Stimulated activated CD4-positive, alpha-beta T cell treated with anti-CD3 and anti-CD28 coated beads, Interleukin-12 subunit alpha, Interleukin-12 subunit beta, amount 100 ng/mL, for 4 hours (primary cell): ENCODE data around the gene PELI1.

Experiments
- DNase-seq: peaks from one replicate; pipeline ENCODE4 v3.0.0-alpha.2; 2020

Gene PELI1, protein sequence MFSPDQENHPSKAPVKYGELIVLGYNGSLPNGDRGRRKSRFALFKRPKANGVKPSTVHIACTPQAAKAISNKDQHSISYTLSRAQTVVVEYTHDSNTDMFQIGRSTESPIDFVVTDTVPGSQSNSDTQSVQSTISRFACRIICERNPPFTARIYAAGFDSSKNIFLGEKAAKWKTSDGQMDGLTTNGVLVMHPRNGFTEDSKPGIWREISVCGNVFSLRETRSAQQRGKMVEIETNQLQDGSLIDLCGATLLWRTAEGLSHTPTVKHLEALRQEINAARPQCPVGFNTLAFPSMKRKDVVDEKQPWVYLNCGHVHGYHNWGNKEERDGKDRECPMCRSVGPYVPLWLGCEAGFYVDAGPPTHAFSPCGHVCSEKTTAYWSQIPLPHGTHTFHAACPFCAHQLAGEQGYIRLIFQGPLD

GRCh38 chr2:64144057-64145013 is at the start of gene PELI1:
TSS of gene PELI1 (minus strand) at chr2:64144420. CDS start at chr2:64108310, 36,110 bp downstream.
- peak; percentile 92 for DNase-seq

- no peak for DNase-seq
Observed at GRCh38 chr2:64193491-64193890, 49.3 kb upstream of the PELI1 start.

DNA sequence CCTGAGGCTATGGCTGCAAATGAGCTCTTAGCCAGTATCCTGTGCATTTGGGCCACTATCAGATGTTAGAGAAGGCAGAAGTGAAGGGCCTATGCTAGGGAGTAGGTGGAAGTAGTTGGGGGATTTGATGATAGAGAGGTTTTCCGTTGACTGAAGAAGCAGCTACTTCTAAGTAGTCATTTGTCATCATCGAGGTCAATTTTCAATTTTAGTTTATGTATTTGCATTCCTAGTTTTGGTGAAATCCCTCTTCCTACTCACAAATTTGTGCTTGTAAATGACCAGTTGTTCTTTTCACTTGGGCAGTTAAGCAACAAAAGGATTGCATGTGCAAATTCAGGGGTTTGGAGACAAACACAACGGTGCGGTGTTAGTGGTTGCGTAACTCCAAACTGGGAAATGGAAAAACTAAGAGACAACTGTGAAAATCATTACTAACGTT is 48.5 kb upstream of the PELI1 start:
- DNase-seq = no peak

- no peak for DNase-seq
Observed at GRCh38 chr2:64192125-64192479, 47.9 kb upstream of the PELI1 start.

- no peak for DNase-seq
Observed at GRCh38 chr2:64189586-64189985, 45.4 kb upstream of the PELI1 start.

DNA sequence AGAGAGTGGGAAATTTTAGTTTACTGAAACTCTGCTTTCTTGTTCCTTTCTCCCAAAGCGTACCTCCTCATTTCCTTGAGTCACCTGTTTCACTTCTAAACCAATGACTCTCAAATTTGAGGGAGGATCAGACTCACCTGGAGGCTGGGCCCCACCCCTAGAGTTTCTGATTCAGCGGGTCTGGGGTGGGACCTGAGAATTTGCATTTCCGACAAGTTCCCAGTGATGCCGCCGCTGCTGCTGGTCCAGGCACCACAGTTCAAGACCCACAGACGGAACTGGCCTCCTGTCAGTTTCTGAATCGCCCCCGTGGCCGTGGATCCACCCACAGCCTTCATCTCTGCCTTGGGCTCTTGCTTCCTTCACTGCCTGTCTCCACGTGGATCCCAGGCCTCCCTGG is 44.9 kb upstream of the PELI1 start:
- DNase-seq = no peak

DNA sequence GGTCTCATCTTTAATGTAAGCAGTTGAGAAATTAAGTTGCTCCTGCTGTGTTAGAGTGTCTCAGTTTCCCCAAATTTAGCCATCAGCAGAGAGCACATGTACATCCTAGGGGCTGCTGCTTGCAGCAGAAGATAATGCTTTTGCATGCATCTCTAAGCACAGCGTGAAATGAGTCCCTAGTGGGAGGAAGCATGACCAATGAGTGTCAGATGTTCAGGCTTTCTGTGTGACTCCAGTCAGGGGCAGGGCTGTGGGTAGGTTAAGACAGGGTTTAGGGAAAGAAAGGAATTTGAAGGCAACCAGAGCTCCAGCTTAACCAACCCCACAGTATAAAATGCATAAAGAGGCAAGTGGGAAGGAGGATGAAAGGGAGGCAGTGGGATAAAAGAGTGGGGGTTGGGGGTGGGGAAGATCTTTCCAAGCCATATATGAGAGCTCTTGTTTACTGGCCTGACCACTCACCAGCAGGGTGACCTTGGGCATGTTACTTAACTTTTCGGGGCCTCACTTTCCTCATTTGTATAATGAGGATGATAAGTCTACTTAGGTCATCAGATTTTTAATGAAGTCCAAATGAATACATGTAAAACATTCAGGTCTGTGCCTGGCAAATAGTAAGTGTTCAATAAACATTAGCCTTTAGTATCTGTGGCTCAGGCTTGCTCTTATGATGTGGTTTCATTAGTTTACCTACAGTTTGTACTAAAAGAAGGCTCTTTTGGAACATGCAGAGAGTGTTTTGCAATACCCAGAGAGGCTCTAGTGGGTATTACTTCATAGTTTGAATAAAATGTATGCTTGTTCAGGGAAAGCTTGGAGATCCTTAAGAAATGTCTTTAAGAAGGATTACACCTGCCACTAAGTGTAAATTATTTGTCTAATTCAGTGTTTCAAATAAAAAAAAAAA is 42.7 kb upstream of the PELI1 start:
- DNase-seq = no peak

GRCh38 chr2:64179582-64180321 is 35.5 kb upstream of the PELI1 start:
- DNase-seq = no peak

DNA sequence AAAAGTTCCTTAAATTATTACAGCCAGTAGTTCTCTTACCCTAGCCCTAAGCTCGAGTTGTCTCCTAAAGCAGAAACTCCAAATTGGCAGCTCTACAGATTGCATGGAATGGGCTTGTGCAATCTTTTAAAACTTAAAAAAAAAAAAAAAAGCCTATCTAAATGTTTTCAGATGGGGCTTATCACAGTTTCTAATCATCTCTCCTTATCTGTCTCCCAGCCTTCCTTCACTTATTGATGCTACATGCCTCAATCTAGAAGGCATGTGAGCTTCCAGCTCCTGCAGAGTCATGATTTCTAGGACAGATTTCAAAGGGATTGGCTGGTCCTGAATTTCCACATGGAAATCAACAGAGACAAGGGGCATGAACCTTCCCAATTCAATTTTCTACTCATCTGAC is 33.1 kb upstream of the PELI1 start:
- no peak for DNase-seq

GRCh38 chr2:64175419-64176197 is 31.4 kb upstream of the PELI1 start:
- DNase-seq = no peak

GRCh38 chr2:64173156-64174135 is 29.2 kb upstream of the PELI1 start:
- no peak for DNase-seq

- no peak for DNase-seq
Observed at GRCh38 chr2:64168756-64169155, 24.5 kb upstream of the PELI1 start.

- no peak for DNase-seq
Observed at GRCh38 chr2:64168201-64168600, 24.0 kb upstream of the PELI1 start.

GRCh38 chr2:64166637-64167420 is 22.6 kb upstream of the PELI1 start:
- no peak for DNase-seq

GRCh38 chr2:64166212-64166611 is 22.0 kb upstream of the PELI1 start:
- no peak for DNase-seq

- DNase-seq = no peak
Observed at GRCh38 chr2:64165706-64166105, 21.5 kb upstream of the PELI1 start.

GRCh38 chr2:64164629-64165028 is 20.4 kb upstream of the PELI1 start:
- no peak for DNase-seq

GRCh38 chr2:64162516-64162915 is 18.3 kb upstream of the PELI1 start:
- no peak for DNase-seq

- no peak for DNase-seq
Observed at GRCh38 chr2:64157792-64158191, 13.6 kb upstream of the PELI1 start.
